Stimulated activated CD4-positive, alpha-beta T cell treated with anti-CD3 and anti-CD28 coated beads, Interleukin-12 subunit alpha, Interleukin-12 subunit beta, amount 100 ng/mL, for 4 hours (primary cell): ENCODE data around the gene SECISBP2.

Experiments used
- DNase-seq: peaks from one replicate; pipeline ENCODE4 v3.0.0-alpha.2; 2020

The SECISBP2 gene

GRCh38 chr9:89383030-89383720 lies 64.9 kb downstream of the SECISBP2 start:
- DNase-seq: no peak

GRCh38 chr9:89383721-89384300 lies 65.5 kb downstream of the SECISBP2 start:
- DNase-seq: no peak

- no peak for DNase-seq
Measured at GRCh38 chr9:89384783-89385182, 66.5 kb downstream of the SECISBP2 start.

- DNase-seq: no peak
Measured at GRCh38 chr9:89386206-89386605, 67.9 kb downstream of the SECISBP2 start.

- no peak for DNase-seq
Measured at GRCh38 chr9:89386797-89387196, 68.5 kb downstream of the SECISBP2 start.

GRCh38 chr9:89387197-89387849 lies 69.0 kb downstream of the SECISBP2 start:
- no peak for DNase-seq

GRCh38 chr9:89388084-89388867 lies 70.0 kb downstream of the SECISBP2 start:
- DNase-seq: no peak

GRCh38 chr9:89388868-89389177 lies 70.5 kb downstream of the SECISBP2 start:
- no peak for DNase-seq

- no peak for DNase-seq
Measured at GRCh38 chr9:89390068-89390555, 71.8 kb downstream of the SECISBP2 start.

GRCh38 chr9:89390578-89391116 lies 72.3 kb downstream of the SECISBP2 start:
- DNase-seq: no peak

GRCh38 chr9:89391585-89391984 lies 73.3 kb downstream of the SECISBP2 start:
- no peak for DNase-seq

- no peak for DNase-seq
Measured at GRCh38 chr9:89394412-89394811, 76.1 kb downstream of the SECISBP2 start.

GRCh38 chr9:89395931-89396710 lies 77.8 kb downstream of the SECISBP2 start:
- DNase-seq: no peak

- DNase-seq: no peak
Measured at GRCh38 chr9:89397471-89397870, 79.2 kb downstream of the SECISBP2 start.

GRCh38 chr9:89398621-89399020 lies 80.3 kb downstream of the SECISBP2 start:
- DNase-seq: no peak

- DNase-seq: no peak
Measured at GRCh38 chr9:89400403-89401116, 82.3 kb downstream of the SECISBP2 start.

GRCh38 chr9:89402695-89403427 lies 84.6 kb downstream of the SECISBP2 start:
- no peak for DNase-seq

- no peak for DNase-seq
Measured at GRCh38 chr9:89404074-89404473, 85.8 kb downstream of the SECISBP2 start.

GRCh38 chr9:89405826-89406225 lies 87.5 kb downstream of the SECISBP2 start:
- DNase-seq: no peak

- no peak for DNase-seq
Measured at GRCh38 chr9:89407070-89407469, 88.8 kb downstream of the SECISBP2 start.

GRCh38 chr9:89408628-89409101 lies 90.4 kb downstream of the SECISBP2 start:
- peak; percentile 51 for DNase-seq
